Measurements from ENCODE around the gene CYP3A4. TPM values are rescaled to one million over a fixed set of nuclear protein-coding genes. Genes with fewer than 3 reads are reported as not detected.
"Not testable (repeated sequence)": the region's sequence is repeated elsewhere in the genome, so short reads cannot be mapped to it uniquely, and the experiment has no call there.

Gene CYP3A4
- total RNA-seq, 1 donor from 2014 or later = not detected

DNA sequence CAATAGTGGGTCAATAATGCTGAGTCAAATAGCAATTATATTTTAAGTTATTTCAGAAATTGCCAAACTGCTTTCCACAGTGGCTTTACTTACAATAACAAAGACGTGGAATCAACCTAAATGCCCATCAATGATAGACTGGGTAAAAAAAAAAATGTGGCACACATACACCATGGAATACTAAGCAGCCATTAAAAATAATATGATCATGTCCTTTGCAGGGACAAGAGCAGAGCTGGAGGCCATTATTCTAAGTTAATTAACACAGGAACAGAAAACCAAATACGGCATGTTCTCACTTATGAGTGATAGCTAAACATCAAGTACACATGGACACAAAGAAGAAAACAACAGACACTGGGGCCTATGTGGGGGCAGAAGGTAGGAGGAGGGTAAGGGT lies 15.0 kb upstream of the CYP3A4 start:
- ChIA-PET CTCF (no interaction called here), POLR2A (no interaction called here)
- no peak overlapping the region for H3K27ac Mint-ChIP-seq
- peaks cover 12% of the 10 kb centered on the region for H3K9me3 Mint-ChIP-seq
- no peak for DNase-seq
- no peak for TF ChIP-seq CTCF (IDR thresholded peaks at IDR 0.05)
- no peak for ATAC-seq (ENCODE audit: low read depth)
- H3K4me1 Mint-ChIP-seq = no peaks in the 10 kb centered on the region
- no peaks in the 10 kb centered on the region for H3K36me3 Mint-ChIP-seq (ENCODE audit: low read depth)
- H3K27me3 Mint-ChIP-seq = peaks cover 40% of the 10 kb centered on the region
- intact Hi-C loops (cut with micrococcal nuclease) = no loop called here
- no peak overlapping the region for H3K4me3 Mint-ChIP-seq

- CTCF ChIA-PET; intact Hi-C loops (cut with micrococcal nuclease); DNase-seq; H3K4me1 Mint-ChIP-seq; ATAC-seq (ENCODE audit: low read depth); H3K36me3 Mint-ChIP-seq (ENCODE audit: low read depth); H3K4me3 Mint-ChIP-seq; H3K27ac Mint-ChIP-seq: not testable (repeated sequence)
- Mint-ChIP-seq H3K27me3 (peaks cover 41% of the 10 kb centered on the region), H3K9me3 (peaks cover 12% of the 10 kb centered on the region)
- POLR2A ChIA-PET = interaction anchor here (0.6 kb wide), 1 partner anchor 634 kb away, joined by 7 read pairs; the partner anchor contains the start of gene MEPCE
These were observed 11.9 kb upstream of the CYP3A4 start for GRCh38 chr7:99795864-99796263.

DNA sequence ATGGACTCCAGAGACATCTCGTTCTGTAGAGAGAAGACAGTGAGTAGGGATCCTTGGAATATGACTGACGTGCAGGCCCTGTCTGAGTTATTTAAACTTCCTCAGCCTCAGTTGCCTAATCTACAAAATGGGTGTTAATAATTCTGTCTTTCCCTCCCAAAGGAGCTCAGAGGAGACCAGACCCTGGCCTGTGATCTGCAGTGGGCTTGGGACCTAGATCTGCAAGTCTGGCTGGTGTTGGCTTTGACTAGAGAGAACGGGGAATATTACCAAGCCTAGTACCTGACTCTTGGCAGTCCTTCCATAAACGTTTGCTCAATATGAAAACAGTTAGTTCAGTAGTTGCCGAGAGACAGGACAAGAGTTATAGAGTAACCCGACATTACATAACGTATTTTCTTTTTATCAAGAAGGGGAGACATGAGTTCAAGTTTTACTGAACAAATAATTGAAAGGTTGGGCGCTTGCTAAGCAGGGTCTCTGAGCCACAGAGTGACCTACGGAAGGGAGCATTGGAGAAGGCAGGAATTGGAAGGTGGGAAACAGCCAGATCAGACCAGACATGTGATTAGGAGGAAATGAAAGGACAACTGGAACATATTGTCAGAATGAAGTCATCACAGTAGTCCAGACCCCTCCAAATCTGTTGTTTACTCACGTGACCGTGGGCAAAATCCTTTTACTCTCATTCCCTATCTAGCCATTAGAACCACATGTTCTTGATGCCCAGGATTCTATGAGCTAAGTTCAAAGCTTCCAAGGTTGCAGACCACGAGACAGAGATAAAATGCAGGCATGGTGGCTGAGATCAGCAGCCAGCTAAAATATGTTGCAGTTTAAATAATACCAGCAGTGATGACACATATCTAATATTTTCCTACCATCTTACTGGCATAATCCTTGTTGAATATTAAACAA lies 10.9 kb upstream of the CYP3A4 start:
- ChIA-PET CTCF (no interaction called here), POLR2A (no interaction called here)
- peaks cover 41% of the 10 kb centered on the region for H3K27me3 Mint-ChIP-seq
- no peak overlapping the region for H3K4me3 Mint-ChIP-seq
- H3K4me1 Mint-ChIP-seq = no peaks in the 10 kb centered on the region
- intact Hi-C loops (cut with micrococcal nuclease) = no loop called here
- no peaks in the 10 kb centered on the region for H3K36me3 Mint-ChIP-seq (ENCODE audit: low read depth)
- no peak for DNase-seq
- H3K27ac Mint-ChIP-seq = no peak overlapping the region
- ATAC-seq (ENCODE audit: low read depth) = no peak
- no peak for TF ChIP-seq CTCF (IDR thresholded peaks at IDR 0.05)
- H3K9me3 Mint-ChIP-seq = peaks cover 12% of the 10 kb centered on the region

- POLR2A ChIA-PET = no interaction called here
- ATAC-seq (ENCODE audit: low read depth) (no peak), DNase-seq (no peak)
- Mint-ChIP-seq H3K27me3 (peaks cover 44% of the 10 kb centered on the region), H3K36me3 (ENCODE audit: low read depth) (no peaks in the 10 kb centered on the region), H3K27ac (no peak overlapping the region), H3K4me1 (no peaks in the 10 kb centered on the region), H3K4me3 (no peak overlapping the region), H3K9me3 (peaks cover 6% of the 10 kb centered on the region)
- intact Hi-C loops (cut with micrococcal nuclease) = no loop called here
- TF ChIP-seq CTCF (IDR thresholded peaks at IDR 0.05) = no peak
- CTCF ChIA-PET = no interaction called here
These were observed 9.5 kb upstream of the CYP3A4 start for GRCh38 chr7:99793443-99793842.

DNA sequence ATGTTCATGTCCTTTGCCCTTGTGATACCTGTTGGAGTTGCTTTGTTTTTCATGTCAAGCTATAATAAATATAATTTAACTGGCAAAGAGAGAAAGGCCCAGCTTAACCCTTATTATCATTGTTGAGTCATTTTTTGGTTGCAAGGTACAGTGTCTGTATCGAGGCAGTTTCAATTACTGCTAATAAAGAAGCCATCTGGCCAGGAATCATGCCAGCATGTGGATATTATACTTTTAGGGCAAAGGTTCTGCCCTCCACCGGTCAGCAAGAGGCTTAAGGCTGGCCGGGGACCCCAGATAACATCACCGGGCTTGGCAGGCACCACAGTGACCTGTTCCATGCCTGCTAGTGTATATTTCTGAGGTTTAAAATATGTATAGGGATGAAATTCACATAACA lies 9.0 kb upstream of the CYP3A4 start:
- Mint-ChIP-seq H3K27ac (no peak overlapping the region), H3K4me3 (no peak overlapping the region), H3K4me1 (no peaks in the 10 kb centered on the region), H3K9me3 (peaks cover 3% of the 10 kb centered on the region), H3K27me3 (peaks cover 44% of the 10 kb centered on the region), H3K36me3 (ENCODE audit: low read depth) (no peaks in the 10 kb centered on the region)
- DNase-seq (no peak), ATAC-seq (ENCODE audit: low read depth) (no peak)
- ChIA-PET CTCF (no interaction called here), POLR2A (no interaction called here)
- intact Hi-C loops (cut with micrococcal nuclease) = no loop called here
- TF ChIP-seq CTCF (IDR thresholded peaks at IDR 0.05) = no peak
